ENCODE measurements around the gene SLC30A2.
"Not testable (repeated sequence)": the region's sequence is repeated elsewhere in the genome, so short reads cannot be mapped to it uniquely, and the experiment has no call there.

SLC30A2 gene, protein sequence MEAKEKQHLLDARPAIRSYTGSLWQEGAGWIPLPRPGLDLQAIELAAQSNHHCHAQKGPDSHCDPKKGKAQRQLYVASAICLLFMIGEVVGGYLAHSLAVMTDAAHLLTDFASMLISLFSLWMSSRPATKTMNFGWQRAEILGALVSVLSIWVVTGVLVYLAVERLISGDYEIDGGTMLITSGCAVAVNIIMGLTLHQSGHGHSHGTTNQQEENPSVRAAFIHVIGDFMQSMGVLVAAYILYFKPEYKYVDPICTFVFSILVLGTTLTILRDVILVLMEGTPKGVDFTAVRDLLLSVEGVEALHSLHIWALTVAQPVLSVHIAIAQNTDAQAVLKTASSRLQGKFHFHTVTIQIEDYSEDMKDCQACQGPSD

DNA sequence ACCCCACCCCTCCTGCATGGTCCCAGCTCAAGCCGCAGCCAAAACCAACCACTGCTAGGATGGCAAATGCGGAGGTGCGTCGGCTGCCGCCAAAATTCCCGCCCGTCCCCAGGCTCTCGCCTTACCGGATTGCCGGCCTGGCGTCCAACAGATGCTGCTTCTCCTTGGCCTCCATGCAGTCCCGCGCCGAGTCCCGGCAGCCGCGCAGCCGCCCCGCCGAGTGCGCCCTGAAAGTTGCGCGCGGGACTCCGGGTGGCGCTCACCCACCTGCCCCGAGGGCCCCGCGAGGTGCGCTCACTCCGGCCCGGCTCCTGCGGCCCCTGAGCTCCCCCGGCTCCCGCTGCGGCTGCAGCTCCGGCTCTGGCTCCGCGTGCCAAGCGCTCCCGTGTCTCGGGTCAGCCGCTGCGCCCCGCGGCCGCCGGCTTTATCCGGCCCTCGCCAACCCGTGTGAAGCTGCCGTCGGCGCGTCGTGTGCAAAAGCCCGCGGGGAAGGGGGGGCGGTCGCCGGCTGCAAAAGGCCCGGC lies at the start of gene SLC30A2:
TSS of gene SLC30A2 (minus strand) at position 397 of the 524 bp plus-strand sequence. CDS start at position 175, 222 bp downstream.
- DNase-seq, result no peak

DNA sequence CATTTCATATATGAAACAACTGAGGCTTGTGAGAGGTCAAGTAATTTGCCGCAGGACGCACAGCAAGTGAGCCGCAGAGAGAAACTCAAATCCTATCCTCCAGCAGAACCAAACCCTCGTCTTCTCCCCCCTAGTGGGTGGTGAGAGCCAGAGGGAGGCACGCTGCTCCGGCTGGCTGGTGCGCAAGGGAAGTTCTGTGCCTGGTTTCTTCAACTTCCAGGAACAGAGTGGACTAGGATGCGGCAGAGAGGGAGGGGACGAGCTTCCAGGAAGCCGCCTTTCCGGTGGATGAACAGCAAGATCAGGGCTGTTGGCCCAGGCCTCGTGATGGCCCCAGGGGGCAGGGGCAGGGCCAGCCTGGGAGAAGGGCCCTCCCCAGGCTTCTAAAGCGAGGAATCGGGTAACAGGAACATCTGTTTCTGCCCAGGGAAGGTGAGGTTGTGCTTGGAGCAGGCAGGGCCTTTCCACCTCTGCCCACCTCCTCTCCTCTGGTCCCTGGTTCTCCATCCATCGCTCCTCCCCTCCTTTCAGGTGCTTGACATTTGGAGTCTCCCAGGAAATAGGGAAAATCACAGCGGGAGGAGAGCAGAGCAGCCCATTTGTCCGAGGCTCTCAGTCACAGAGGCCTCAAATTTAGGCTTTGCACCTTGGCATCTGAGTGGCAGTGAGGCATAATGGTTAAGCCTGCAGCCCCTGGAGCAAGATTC lies 48.9 kb upstream of the SLC30A2 start:
- no peak for DNase-seq

DNA sequence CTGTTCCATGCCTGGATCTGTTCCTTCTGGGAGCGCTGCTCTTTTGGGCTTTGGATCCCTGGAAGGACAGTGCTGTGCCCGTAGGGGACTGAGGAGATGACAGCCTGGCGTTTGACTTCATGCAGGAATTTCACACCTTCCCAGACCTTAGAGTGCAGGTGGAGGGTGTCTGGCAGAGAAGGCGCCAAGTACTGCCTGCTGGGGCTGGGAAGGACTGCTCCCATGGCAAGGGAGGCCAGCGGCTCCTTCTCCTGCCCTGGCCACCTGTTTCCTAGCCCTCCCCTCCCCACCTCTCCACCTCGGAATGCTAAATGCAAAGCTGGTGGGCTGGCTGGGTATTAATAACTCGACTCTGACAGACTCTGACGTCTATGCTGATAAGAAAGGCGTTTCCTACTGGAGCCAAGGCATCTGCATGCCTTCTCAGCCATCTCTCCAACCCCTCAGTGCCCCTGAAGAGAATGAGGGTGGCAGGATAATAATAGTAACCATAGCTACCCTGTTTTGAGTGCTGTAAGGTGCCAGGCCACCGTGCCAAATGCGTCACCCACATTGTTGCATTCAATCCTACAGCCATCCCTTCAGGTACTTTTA lies 48.3 kb upstream of the SLC30A2 start:
- DNase-seq, result no peak

DNA sequence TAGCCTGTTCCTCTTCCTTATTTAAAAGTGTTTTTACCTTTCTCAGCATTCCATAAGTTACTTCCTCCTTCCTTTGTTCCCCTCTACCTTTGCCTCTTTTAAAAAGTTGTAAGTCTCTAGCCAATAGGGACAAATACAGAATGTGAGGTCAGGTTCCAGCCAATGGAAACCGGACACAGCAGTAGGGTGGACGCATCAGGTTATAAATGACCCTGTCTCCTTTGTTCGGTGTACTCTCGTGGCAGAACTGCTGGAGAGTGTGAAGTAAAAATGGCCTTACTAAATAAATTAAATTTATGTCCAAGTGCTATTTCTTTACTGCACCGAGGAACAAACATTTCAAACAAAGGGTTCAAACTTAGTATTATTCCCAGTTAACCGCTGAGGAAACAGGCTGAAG lies 47.7 kb upstream of the SLC30A2 start:
- not testable (repeated sequence) for DNase-seq

DNA sequence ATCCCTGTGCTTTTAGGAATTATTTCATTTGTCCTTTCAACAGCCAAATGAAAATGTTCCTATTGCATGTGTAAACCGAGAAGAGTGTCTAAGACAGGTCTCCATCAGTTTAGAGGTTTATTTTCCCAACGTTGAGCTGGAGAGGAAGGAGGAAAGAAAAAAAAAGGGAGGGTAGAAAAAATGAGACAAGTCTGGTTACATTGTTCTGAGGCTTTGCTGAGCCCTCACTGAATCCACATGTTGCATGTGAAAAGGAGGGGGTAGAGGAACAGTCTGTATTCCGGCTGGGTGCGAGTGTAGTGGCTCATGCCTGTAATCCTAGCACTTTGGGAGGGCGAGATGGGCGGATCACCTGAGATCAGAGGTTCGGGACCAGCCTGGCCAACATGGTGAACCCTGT lies 46.5 kb upstream of the SLC30A2 start:
- no peak for DNase-seq

DNA sequence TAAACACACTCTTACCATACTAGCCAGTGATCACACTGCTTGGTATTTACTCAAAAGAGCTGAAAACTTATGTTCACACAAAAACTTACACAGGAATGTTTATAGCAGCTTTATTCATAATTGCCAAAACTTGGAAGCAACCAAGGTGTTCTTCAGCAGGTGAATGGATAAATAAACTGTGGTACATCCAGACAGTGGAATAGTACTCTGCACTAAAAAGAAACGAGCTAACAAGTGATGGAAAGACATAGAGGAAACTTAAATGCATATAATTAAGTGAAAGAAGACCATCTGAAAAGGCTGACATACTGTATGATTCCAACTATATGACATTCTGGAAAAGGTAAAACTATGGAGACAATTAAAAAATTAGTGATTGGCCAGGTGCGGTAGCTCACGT lies 45.0 kb upstream of the SLC30A2 start:
- no peak for DNase-seq

DNA sequence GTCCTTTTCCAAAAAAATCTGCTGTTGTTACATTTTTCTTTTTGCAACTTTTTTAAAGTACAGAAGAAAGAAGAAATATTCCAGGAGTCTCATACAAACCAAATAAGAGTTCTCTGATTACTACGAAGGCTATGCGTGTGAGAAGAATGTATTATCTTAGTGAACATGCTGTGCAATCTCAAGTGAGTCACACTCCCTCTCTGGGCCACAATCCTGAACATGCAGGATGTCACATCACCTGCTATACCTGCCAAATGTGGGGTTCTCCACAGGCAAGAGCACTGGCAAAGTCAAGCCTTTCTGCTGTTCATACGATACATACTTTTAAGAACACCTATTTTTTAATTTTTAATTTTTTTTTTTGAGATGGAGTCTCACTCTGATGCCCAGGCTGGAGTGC lies 43.2 kb upstream of the SLC30A2 start:
- no peak for DNase-seq

DNA sequence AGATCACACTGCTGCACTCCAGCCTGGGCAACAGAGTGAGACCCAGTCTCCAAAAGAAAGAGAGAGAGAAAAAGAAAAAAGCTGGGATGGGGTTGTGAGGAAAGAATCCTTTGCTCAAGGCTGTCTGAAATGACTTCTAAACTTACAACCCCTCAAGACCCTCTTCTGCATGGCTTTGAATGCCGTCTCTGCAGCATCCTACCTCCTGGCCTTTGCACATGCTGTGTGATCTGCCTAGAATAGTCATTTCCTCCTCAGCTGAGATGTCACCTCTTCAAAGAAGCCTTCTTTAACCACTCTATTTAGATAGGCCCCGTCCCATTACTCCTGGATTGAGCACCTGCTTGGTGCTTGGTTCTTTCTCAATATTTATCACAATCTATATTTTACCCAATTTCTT lies 38.9 kb upstream of the SLC30A2 start:
- no peak for DNase-seq

DNA sequence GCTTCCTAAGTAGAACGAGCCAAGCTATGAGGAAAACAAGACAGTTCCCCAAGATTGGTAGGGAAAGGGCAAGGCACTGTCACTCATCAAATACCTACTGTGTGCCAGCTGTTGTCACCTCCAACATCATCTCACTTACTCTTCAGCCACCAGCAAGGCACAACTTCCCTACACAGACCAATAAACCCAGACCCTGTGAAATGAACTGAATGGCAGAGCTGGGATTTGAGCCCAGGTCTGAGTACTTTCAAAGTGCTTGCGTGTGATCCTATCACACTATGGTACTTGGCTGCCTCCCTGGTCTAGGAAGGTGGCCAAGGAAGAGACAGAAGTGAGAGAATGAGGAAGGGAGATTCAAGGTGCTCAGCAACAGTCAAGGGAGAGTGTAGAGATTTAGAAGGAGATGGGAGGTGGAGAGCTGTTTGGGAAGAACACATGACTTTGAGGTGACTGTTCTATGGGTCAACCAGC lies 38.2 kb upstream of the SLC30A2 start:
- no peak for DNase-seq

DNA sequence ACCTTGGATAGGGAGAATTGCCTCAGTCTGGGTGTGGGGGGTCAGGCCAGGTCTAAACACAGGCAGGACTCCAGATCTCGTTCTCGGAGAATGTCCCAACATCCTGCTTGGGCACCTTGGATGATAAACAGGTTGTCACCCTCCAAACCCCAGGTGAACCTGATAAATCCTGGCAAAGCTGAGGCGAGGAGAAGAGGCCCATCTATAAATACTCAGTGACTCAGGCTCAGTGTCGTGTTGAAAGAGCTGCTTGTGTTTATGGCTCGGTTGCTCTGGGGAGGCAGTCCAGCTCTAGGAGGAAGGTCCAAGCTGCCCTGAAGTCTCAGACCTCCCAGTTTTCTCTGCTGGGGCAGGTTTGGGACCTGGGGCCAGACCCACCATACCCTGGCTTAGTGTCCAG lies 37.3 kb upstream of the SLC30A2 start:
- DNase-seq, result no peak

DNA sequence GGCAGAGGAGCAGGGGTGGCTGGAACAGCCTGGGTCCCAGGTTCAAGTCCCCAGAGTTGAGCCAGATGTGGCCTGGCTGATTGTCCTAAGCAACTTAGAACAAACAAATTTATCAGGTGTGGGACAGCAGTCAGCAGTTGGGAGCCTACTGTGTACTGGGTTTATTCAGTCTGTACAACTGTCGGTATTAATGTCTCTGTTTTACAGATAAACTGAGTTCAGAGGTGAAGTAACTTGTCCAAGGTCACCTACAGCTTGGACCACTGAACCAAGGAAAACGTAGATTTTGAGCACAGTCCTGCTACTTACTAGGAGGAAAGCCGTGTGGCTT lies 36.1 kb upstream of the SLC30A2 start:
- DNase-seq, result no peak

DNA sequence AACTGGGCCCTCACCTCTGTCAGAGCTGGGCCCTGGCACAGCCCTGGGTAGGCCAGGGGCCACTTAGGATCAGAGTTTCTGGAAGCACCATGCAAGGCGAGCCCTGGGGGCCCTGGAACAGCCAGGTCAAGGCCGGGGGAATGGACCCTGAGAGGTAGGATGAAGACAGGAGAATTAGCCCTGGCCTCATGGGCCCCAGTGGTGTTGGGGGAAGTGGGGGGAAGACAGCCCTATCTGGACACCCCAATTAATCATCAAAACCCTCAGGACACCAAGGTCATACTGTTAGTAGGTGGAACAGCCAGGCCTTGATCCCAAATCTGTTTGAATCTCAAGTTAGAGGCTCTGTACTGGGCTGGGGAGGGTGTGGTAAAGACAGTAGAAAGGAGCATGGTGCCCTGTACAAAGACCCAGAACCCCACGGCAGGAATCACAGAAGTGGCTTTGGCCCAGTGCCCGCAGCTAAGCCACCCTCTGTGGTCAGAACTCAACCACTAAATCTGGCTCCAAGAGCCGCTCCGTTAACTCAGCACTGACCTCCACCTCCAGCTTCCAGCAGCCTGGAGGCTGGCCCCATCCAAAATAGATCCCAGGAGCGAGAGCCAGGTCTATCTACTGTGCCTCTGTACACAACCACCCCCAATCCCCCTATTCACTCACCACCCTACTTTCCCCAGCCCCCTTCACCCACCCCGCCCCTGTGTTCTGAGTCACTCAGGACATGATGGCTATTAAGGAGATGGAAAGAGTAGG lies 35.5 kb upstream of the SLC30A2 start:
- DNase-seq, result no peak

DNA sequence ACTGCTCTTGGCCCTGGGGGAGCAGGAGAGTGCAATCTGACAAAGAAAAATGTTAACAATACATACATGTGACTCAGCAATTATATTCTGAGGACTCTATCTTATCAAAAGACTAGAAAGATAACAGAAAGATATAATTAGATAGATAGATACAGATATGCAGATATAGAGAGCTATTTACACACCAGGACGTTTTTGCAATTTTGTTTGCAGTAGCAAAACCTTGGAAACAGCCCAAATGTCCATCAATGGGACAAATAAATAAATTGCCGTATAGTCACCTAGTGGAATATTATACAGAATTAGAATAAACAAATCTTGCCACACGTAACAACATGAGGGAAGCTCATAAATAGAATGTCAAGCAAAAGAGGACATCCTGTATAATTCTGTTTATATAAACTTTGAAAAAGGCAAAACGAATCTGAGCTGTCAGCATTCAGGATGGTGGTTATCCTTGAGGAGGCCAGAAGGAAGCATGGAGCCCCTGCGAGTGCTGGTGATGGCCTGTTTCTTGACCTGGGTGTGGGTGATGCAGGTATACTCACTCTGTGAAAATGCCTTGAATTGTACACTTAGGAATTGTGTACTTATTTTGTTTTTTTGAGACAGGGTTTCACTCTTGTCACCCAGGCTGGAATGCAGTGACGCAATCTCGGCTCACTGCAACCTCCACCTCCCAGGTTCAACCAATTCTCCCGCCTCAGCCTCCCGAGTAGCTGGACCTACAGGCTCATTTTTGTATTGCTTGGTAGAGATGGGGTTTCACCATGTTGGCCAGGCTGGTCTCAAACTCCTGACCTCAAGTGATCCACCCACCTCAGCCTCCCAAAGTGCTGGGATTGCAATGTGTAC lies 34.3 kb upstream of the SLC30A2 start:
- no peak for DNase-seq

DNA sequence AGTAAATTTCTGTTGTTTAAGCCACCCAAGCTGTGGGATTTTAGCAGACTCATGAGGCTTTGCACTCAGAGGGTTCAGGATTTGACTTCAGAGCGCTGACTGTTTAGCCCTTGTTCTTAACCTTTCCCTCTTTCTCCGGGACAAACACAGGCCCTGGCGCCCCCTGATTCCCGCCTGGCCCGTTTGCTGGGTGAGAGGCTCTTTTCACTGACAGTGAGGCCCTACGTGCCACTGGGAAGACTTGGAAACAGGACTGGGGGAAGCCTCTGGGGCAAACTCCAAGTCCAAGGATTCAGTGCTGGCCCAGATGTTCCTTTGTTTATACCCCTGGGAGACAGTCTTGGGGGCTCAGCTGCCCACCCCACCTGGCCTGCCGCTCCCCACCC lies 33.3 kb upstream of the SLC30A2 start:
- DNase-seq, result no peak

DNA sequence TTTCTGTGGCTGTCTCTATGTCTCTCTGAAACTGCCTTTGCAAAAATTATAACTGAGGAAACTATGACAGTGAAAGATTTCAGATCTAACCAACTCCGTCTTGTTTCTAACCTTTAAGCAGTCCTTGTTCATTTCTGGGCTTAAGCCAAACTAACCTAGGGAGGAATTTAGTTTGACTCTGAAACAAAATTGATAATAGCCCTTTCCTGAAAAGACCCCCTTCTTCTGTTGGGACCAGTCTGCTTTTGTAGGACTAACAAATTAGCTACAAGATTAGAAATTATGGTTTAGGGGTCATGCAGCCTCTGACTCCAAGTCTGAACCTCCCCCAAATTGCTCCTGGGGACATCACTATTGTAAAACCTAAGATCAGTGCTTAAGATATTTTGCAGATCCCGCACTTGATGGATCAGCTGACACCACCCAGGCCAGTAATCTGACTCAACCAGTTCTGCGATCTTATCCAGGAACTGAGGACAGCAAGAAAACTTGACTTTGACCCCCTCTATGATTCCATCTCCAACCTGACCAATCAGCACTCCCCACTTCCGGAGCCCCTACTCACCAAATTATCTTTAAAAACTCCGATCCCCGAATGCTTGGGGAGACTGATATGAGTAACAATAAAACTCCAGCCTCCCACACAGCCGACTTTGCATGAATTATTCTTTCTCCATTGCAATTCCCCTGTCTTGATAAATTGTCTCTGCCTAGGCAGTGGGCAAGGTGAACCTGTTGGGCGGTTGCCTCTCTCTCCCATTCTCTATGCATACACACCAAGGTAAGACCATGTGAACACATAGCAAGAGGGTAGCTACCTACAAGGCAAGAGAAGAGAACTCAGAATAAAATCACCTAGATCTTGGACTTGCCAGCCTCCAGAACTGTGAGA lies 32.6 kb upstream of the SLC30A2 start:
- no peak for DNase-seq

DNA sequence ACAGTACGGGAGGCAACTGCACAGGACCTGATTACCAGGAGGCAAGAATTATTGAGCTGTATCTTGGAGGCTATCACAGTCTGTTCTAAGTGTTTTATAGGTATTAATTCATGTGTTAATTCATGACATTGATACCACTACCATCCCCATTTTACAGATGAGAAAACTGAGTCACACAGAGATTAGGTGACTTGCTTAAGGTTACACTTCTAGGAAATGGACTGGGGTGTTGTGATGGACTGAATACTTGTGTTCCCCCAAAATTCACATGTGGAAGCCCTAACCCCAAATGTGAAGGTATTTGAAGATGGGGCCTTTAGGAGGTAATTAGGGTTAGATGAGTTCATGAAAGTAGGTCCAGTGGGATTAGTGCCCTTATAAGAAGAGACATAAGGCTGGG lies 31.6 kb upstream of the SLC30A2 start:
- DNase-seq, result no peak

DNA sequence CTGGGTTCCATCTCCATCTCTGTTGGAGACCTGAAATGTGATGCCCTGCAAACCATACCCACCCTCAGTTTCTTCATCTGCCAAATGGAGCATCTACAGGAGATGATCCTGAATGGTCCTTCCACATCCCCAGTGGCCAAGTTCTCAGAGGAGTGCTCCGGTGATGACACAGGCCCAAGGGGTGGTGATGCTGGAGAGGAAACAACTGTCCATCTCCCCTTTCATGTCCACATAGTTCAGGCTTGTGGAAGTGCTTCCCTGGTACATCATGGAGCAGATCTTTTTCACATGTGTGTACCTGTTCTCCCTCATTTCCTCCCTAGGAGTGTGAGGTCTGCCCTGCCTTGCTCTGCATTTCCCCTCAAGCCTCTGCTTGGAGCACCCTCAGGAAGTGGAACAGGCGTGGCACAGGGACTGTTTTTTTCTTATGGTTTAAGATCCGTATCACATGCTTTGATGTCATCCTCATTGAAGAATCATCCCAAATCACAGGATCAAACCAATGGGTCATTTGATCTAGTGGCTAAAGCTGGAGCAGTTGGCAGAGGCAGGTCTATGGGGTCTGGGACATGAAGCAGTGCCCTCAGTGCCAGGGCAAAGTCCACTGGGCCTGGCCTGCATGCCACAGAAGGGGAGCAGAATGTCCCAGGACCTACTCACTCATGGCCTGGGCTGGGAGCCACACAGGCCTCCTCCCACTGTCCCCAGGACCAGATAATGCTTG lies 29.7 kb upstream of the SLC30A2 start:
- DNase-seq, result no peak

DNA sequence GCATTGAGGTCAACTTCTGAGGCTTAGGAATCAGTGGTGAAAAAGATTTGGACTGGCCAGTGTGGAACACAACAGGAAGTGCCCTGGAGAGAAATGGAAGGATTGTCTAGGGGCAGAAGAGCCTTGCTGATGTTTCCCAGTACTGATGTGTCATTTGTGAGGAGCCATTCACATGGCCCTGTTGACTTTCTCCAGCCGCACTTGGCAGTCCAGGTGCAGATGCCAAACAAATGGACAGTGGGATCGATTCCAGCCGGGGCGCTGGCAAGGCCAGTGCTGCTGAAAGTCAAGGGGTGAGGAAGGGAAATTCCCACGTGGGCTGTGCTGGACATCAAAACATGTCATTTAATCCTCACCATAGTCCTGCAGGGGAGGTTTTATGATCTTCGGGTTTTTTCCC lies 26.4 kb upstream of the SLC30A2 start:
- no peak for DNase-seq

DNA sequence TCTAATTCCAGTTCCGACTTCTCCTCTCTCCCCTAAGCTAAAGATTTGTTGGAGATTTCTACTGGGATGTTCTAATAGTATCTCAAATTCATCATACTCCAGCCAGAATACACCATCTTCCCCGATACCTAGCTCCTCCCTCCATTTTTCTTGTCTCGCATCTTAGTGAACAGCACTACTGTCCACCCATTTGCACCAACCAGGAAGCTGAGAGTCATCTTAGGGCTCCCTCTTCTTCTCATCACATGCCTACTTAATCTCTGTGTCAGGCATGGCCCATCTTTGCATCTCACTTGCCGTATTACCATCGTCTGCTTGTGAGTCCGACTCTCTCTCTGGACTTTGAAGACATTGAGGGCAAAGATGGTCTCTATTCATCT lies 25.0 kb upstream of the SLC30A2 start:
- no peak for DNase-seq

DNA sequence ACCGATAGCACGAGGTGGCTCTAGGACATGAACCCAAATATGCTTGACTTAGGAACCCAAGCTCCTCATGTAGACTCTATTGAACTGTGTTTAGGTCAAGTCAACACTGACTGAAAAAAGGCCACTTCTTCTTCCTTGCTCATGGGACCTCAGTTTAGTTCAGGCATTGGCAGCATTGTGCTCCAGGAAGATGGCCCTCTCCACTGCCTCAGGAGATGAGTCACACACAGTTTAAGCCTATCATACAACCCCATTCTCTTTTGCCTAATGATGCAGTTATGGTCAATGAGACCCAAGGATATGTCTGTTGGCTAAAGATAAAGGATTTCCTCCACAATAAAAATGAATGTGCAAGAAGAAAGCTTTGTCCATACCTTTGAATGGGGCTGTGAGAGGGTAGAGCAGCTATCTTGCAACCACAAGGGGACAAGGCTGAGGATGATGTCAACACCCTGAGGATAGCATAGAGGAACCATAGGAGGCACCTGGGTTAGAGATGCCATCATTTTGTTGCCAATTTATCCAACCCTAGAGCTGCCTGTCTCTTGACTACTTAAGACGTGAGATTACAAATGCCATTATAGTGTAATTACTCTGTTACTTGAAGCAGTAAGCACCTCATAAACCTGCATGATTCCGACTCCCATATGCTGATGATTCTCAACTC lies 24.5 kb upstream of the SLC30A2 start:
- no peak for DNase-seq
